HG03354 (cell line): ENCODE measurements around the gene MCAM.

Source experiments
- ATAC-seq: cut with Tn5 transposase; IDR thresholded peaks from one replicate; pipeline ENCODE4 v1.9.1; 2021; ENCODE audit warnings: mild to moderate bottlenecking; ENCODE audit not compliant: unreplicated experiment, poor library complexity, severe bottlenecking

The MCAM gene

DNA sequence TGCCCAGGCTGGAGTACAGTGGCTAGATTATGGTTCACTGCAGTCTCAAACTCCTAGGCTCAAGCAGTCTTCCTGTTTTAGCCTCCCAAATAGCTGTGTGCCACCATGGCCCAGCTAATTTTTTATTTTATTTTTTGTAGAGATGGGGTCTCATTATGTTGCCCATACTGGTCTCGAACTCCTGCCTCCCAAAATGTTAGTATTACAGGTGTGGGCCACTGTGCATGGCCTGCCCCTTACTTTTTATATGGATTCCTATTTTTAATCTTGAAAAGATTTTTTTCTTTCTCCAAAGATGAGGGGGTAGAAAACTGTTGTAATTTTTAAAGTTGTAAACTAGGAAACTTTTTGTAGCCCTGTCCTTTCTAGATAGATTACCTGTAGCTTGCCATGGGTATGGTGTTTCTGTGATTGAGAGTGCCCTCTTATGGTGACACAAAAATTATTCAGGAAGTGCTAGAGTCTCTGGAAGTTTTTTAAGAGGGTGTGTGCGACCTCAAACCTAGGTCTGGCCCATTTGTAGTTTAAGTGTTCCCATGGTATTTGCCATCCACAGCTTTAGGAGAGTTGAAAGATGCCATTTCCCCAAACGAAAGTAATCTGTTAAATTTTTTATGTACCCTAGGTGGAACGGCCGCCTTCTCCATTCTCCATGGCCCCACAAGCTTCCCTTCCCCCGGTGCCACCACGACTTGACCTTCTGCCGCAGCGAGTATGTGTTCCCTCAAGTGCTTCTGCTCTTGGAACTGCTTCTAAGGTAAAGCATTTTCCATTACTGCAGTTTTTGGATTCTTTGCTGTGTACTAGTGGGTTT, 32.4 kb downstream of the MCAM start:
- ATAC-seq: no peak

GRCh38 chr11:119282495-119282894, 34.4 kb downstream of the MCAM start:
- ATAC-seq: no peak

DNA sequence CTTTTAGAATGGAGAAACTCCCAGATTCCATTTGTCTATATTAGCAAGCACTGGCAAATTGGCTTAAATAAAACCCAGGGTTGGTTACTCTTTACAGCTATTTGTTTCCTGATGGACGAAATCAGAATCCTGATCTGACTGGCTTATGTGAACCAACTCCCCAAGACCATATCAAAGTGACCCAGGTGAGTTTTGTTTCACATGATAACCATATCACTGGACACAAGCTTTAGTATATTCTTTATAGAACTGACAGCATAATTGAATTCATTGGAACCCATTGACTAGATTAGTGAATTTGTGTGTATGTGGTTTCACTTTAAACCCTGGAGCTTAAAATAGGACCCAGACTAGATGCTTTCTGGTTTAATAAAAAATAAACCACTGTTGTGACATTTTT, 39.3 kb downstream of the MCAM start:
- ATAC-seq: no peak

DNA sequence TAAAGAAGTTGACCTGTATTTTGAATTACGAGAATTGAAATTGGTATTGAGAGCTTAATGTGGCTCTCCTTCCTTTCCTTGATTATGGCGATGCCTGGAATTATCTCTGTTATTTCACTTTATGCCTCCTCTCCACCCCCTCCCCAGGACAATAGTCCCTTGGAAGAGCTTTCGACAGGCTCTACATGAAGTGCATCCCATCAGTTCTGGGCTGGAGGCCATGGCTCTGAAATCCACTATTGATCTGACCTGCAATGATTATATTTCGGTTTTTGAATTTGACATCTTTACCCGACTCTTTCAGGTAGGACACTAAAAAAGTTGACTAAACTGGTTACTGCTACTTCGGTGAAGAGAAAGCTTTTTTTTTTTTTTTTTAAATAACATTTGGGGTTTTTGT, 43.2 kb downstream of the MCAM start:
- ATAC-seq: no peak

GRCh38 chr11:119267645-119268044, 49.3 kb downstream of the MCAM start:
- no peak for ATAC-seq

DNA sequence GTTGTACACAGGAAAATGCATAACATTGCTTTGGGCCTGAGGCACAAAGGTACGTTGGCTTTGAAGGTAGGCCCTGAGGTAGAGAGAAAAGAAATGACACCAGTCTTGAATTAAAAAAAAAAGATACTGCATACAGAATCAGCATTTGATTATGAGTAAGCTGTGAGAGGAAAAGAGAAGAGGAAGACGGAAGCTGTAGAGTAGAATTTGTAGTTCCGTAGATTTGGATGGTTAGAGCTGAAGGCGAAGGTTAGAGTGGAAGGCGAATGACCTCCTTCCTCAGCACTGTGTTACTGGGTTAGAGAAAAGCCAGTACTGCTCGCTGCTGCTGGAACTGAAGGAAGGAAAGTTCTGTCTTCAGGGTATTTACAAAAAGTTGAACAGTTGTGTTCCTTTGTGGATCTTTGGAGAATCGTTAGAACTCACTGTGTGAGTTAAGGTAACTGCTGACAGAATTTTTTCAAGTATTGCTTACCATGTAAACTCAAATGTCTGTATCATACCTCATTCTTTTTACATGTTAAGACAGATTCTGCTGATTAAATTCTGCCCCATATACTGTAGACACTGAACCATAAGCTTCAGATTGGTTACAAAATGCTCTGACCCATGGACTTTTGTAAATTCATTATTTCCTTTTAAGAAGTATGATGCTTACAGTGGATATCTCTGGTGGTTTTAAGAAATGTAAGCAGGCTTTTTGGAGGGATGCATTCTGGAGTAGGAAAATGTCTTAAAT, 50.2 kb downstream of the MCAM start:
- ATAC-seq: no peak

GRCh38 chr11:119266063-119266462, 50.9 kb downstream of the MCAM start:
- ATAC-seq: no peak

DNA sequence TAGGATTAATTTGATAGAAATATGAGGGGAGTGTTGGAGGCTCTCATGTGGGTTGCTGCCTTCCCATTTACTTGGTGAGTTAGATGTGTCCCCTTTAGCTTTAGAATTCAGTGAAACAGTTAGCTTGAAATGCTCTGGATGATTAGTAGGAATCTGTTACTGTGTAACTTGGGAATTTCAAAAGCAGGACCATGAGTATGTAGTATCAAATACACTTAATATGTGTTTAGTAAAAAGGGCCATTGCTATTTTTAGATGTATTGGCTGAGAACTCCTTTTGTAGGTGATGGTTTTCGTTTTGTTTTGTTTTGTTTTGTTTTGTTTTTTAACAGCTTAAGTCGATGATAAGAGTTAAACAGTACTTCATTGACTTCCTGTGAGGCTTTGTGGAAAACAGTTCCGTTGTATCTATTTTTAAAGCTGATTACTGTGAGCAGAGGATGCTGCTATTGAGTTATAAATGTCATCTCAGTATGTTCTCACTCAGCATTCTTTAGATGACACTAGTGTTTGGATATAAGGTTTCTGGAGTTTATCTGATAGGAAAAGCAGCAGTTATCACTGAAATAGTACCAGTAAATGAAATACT, 53.5 kb downstream of the MCAM start:
- peak; percentile 28 for ATAC-seq

DNA sequence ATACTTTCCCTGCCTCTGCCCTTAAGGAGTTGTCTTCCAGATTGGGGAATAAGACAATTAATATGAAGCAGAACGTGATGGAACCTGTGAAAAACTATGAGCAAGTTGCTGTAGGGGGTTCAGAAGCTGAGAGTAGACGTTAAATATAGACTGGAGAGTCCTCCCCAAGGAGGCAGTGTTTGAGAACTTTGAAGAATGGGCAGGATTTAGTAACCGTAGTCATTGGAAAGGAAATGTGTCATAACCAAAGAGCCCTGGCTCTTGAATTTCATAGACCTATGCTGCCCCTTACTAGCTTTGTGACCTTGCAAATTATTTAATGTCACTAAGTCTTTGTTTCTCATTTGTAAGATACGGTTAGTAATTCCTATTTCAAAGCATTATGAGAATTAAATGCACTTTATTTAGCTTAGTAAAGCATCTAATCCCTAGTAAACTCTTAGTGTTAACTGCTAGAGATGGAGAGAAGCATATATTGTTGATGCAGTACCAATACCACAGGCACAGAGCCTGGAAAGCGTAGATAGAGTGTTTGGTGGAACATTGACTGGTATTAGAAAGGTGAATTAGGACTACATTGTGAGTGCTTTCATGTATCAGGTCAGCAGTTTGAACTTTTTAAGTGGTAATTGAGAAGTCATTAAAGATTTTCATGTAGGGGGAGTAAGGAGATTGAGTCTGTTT, 54.1 kb downstream of the MCAM start:
- peak; percentile 39 for ATAC-seq

- no peak for ATAC-seq
Observed at GRCh38 chr11:119258983-119259382, 57.9 kb downstream of the MCAM start.
